Measurements from ENCODE around the gene HM13. TPM values are rescaled to one million over a fixed set of nuclear protein-coding genes. Genes with fewer than 3 reads are reported as not detected.

Gene HM13
- total and polyA plus RNA-seq, 2 of the 13 experiments (the other 11 are each of a cell fraction or from before 2014, with no cell fraction given): 118 to 243 TPM

DNA sequence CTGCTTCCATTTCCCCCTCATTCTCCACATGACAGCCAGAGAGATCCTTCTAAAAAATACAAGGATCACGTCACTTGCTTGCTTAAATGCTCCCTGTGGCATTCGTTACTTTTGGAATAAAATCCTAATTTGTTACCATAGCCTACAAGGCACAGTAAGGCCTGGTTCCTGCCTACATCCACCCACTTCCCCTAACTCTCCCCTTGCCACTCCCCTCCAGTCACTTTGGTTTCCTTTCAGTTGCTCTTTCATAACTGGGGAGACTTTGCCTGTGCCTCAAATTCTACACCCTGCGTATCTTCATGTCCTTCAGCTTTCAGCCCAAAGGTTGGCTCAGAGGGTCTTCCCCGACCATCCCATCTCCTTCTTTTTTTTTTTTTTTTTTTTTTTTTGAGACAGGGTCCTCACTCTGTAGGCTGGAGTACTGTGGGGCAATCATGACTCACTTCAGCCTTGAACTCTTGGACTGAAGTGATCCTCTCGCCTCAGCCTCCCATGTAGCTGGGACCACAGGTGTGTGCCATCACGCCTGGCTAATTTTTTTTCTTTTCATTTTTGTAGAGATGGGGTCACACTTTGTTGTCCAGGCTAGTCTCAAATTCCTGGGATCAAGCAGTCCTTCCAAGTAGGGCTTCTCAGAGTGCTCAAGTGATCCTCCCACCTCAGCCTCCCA lies 103.3 kb downstream of the HM13 start:
- H3K27me3 ChIP-seq (ENCODE audit: control insufficient read depth in 1 of 2, insufficient read depth in 2 of 2, low read length in 2 of 2): no peaks in the 10 kb centered on the region
- no peaks in the 10 kb centered on the region for H3K36me3 ChIP-seq (replicated peaks in 1 of 2; ENCODE audit: control insufficient read depth in 1 of 2, insufficient read depth in 2 of 2, low read length in 2 of 2)
- CTCF ChIA-PET (ENCODE audit: low intra/inter-chr PET ratio, low total read pairs): no interaction called here
- no peak for ATAC-seq
- in situ Hi-C loops (cut with HindIII; ENCODE audit: extremely low pct_ligation_motif_present, low pct_unique_long_range_greater_than_20kb) (no loop called here), intact Hi-C loops (cut with micrococcal nuclease; ENCODE audit: unreplicated experiment) (loop anchor here (10.0 kb wide), 1 partner anchor 103 kb away; the partner anchor contains the start of gene HM13)
- no peak overlapping the region for H3K27ac ChIP-seq (ENCODE audit: extremely low read length, insufficient read depth, low read length)
- DNase-seq (ENCODE audit: low spot score): no peak
- no peak for FAIRE-seq
- H3K4me2 ChIP-seq (ENCODE audit: low read depth, low read length): no peak overlapping the region
- H3K4me3 ChIP-seq (replicated peaks in 1 of 3; ENCODE audit: insufficient read depth in 1 of 3, low read depth in 2 of 3, low read length in 3 of 3): no peak overlapping the region
- H3K9me3 ChIP-seq (ENCODE audit: low read length): no peaks in the 10 kb centered on the region
- no peak overlapping the region for H3K9ac ChIP-seq (ENCODE audit: insufficient read depth, low read depth, low read length)
- H3K79me2 ChIP-seq (ENCODE audit: insufficient read depth, low read length): no peaks in the 10 kb centered on the region
- WGBS (ENCODE audit: low lambda C conversion rate): 43% methylated on average over 6 of the region's 6 CpGs
- no peak overlapping the region for H2AFZ ChIP-seq (ENCODE audit: low read length)
- H4K20me1 ChIP-seq (ENCODE audit: insufficient read depth, low read length): no peaks in the 10 kb centered on the region
- H3K4me1 ChIP-seq (ENCODE audit: insufficient read depth, low read length): peaks cover 57% of the 10 kb centered on the region
- BruUV-seq (replicated peaks): no TSS peak
- POLR2A ChIA-PET: interaction anchor here (0.9 to 1.4 kb wide), 4 partner anchors 11 to 105 kb away, joined by 3 to 7 read pairs (median 4); partner anchors contain the start of gene BCL2L1
- TF ChIP-seq, protein P1, sequence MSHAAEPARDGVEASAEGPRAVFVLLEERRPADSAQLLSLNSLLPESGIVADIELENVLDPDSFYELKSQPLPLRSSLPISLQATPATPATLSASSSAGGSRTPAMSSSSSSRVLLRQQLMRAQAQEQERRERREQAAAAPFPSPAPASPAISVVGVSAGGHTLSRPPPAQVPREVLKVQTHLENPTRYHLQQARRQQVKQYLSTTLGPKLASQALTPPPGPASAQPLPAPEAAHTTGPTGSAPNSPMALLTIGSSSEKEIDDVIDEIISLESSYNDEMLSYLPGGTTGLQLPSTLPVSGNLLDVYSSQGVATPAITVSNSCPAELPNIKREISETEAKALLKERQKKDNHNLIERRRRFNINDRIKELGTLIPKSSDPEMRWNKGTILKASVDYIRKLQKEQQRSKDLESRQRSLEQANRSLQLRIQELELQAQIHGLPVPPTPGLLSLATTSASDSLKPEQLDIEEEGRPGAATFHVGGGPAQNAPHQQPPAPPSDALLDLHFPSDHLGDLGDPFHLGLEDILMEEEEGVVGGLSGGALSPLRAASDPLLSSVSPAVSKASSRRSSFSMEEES (CRISPR knock-in tag; IDR thresholded peaks at IDR 0.05): no peak
- peak; percentile 42; the same call in 1 of the 2 replicates for TF ChIP-seq HNF4A (CRISPR knock-in tag; IDR thresholded peaks at IDR 0.05)
- TF ChIP-seq TBL1XR1 (IDR thresholded peaks at IDR 0.05; ENCODE audit: borderline replicate concordance, low read length, partially characterized antibody): no peak
- TF ChIP-seq TRIM24 (CRISPR knock-in tag; IDR thresholded peaks at IDR 0.05): no peak
- TF ChIP-seq, protein P2, sequence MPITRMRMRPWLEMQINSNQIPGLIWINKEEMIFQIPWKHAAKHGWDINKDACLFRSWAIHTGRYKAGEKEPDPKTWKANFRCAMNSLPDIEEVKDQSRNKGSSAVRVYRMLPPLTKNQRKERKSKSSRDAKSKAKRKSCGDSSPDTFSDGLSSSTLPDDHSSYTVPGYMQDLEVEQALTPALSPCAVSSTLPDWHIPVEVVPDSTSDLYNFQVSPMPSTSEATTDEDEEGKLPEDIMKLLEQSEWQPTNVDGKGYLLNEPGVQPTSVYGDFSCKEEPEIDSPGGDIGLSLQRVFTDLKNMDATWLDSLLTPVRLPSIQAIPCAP (CRISPR knock-in tag; IDR thresholded peaks at IDR 0.05; ENCODE audit: low read depth): no peak
- no peak for TF ChIP-seq ZNF343 (CRISPR knock-in tag; IDR thresholded peaks at IDR 0.05)
- TF ChIP-seq, protein P3, sequence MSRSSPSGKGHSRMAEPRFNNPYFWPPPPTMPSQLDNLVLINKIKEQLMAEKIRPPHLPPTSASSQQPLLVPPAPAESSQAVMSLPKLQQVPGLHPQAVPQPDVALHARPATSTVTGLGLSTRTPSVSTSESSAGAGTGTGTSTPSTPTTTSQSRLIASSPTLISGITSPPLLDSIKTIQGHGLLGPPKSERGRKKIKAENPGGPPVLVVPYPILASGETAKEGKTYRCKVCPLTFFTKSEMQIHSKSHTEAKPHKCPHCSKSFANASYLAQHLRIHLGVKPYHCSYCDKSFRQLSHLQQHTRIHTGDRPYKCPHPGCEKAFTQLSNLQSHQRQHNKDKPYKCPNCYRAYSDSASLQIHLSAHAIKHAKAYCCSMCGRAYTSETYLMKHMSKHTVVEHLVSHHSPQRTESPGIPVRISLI (CRISPR knock-in tag; IDR thresholded peaks at IDR 0.05; ENCODE audit: borderline replicate concordance): peak; percentile 46; the same call in 1 of the 2 replicates
- TF ChIP-seq BORCS8-MEF2B (CRISPR knock-in tag; IDR thresholded peaks at IDR 0.05): no peak
- TF ChIP-seq ZNF121 (CRISPR knock-in tag; IDR thresholded peaks at IDR 0.05): peak; percentile 19; the same call in 1 of the 2 replicates
- no peak for TF ChIP-seq RBM22 (optimal IDR thresholded peaks at IDR 0.05; ENCODE audit: low read length)
- TF ChIP-seq TCF7L2 (IDR thresholded peaks at IDR 0.05; ENCODE audit: low read depth, low read length): no peak
- TF ChIP-seq, protein P4, sequence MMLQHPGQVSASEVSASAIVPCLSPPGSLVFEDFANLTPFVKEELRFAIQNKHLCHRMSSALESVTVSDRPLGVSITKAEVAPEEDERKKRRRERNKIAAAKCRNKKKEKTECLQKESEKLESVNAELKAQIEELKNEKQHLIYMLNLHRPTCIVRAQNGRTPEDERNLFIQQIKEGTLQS (CRISPR knock-in tag; IDR thresholded peaks at IDR 0.05): no peak
- TF ChIP-seq CEBPB (IDR thresholded peaks at IDR 0.05; ENCODE audit: borderline replicate concordance, low read depth, low read length): peak; percentile 19; the same call in 1 of the 2 replicates
- TF ChIP-seq ZNF460 (CRISPR knock-in tag; IDR thresholded peaks at IDR 0.05; ENCODE audit: borderline replicate concordance): peak; percentile 81; the same call in 1 of the 2 replicates
- TF ChIP-seq, protein P5, sequence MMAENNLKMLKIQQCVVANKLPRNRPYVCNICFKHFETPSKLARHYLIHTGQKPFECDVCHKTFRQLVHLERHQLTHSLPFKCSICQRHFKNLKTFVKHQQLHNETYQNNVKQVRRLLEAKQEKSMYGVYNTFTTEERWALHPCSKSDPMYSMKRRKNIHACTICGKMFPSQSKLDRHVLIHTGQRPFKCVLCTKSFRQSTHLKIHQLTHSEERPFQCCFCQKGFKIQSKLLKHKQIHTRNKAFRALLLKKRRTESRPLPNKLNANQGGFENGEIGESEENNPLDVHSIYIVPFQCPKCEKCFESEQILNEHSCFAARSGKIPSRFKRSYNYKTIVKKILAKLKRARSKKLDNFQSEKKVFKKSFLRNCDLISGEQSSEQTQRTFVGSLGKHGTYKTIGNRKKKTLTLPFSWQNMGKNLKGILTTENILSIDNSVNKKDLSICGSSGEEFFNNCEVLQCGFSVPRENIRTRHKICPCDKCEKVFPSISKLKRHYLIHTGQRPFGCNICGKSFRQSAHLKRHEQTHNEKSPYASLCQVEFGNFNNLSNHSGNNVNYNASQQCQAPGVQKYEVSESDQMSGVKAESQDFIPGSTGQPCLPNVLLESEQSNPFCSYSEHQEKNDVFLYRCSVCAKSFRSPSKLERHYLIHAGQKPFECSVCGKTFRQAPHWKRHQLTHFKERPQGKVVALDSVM (CRISPR knock-in tag; IDR thresholded peaks at IDR 0.05): peak; percentile 93
- TF ChIP-seq, protein P6, sequence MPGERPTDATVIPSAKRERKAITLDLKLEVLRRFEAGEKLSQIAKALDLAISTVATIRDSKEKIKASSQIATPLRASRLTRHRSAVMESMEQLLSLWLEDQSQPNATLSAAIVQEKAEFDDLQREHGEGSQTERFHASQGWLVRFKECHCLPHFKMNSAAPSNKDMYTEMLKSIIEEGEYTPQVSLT (CRISPR knock-in tag; IDR thresholded peaks at IDR 0.05; ENCODE audit: borderline replicate concordance, low read depth): no peak

All from HepG2 (cell line).